ENCODE results near the gene SERPINB1.

- no peak for TF ChIP-seq EZH2 (IDR thresholded peaks at IDR 0.05; ENCODE audit: low read length, unreplicated experiment)
- TF ChIP-seq CTCF (conservative IDR thresholded peaks at IDR 0.05; ENCODE audit: low read depth, low read length), result no peak
These were observed 4.2 kb upstream of the SERPINB1 start for GRCh38 chr6:2845880-2846208.

Data from PC-3 (cell line).